ENCODE measurements around the gene MKRN1.
"Not testable (repeated sequence)": the region's sequence is repeated elsewhere in the genome, so short reads cannot be mapped to it uniquely, and the experiment has no call there.

The MKRN1 gene

DNA sequence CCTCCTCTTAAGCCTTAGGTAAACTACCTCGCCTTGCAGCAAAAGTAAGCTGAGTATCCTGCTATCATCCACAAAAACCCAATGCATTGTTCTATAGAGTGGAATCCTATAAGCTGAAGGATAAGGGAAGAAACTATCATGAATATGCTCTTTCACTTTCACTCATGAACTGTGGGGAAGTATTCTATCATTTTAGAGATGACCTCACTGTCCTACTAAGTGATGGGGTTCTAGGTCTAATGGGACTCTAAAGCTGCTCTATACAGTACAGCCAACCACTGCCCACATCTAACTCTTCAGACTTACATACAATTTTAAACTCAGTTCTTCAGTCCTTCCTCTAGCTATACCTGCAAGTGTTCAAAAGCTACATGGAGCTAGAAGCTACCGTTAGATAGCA lies 16.2 kb downstream of the MKRN1 start:
- no peak for DNase-seq (ENCODE audit: low read depth)
- TF ChIP-seq, protein P1, sequence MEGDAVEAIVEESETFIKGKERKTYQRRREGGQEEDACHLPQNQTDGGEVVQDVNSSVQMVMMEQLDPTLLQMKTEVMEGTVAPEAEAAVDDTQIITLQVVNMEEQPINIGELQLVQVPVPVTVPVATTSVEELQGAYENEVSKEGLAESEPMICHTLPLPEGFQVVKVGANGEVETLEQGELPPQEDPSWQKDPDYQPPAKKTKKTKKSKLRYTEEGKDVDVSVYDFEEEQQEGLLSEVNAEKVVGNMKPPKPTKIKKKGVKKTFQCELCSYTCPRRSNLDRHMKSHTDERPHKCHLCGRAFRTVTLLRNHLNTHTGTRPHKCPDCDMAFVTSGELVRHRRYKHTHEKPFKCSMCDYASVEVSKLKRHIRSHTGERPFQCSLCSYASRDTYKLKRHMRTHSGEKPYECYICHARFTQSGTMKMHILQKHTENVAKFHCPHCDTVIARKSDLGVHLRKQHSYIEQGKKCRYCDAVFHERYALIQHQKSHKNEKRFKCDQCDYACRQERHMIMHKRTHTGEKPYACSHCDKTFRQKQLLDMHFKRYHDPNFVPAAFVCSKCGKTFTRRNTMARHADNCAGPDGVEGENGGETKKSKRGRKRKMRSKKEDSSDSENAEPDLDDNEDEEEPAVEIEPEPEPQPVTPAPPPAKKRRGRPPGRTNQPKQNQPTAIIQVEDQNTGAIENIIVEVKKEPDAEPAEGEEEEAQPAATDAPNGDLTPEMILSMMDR (conservative IDR thresholded peaks at IDR 0.05; ENCODE audit: control insufficient read depth, insufficient read depth, low read depth, low read length) = no peak
- H3K4me3 ChIP-seq (ENCODE audit: control insufficient read depth, low read depth, low read length) = no peak overlapping the region

DNA sequence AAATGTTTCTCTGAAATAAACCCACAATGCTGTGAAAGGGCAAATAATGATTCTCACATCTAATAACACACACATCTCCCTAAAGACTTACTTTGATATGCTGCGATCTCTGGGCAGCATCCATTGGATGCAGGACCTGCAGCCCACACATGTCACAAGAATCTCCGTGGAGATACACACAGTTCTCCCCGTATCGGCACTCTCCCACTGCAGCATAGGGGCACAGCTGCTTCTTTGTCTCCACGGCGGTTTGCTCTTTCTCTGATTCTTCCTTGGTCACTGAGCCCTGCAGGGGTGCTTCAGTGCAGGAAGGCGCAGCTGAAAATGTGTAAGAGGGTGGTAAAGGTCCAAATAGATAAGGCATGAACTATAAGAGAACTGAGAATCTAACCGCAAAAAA lies 20.4 kb downstream of the MKRN1 start:
- no peak for DNase-seq (ENCODE audit: low read depth)
- TF ChIP-seq, protein P1 (conservative IDR thresholded peaks at IDR 0.05; ENCODE audit: control insufficient read depth, insufficient read depth, low read depth, low read length) = no peak

DNA sequence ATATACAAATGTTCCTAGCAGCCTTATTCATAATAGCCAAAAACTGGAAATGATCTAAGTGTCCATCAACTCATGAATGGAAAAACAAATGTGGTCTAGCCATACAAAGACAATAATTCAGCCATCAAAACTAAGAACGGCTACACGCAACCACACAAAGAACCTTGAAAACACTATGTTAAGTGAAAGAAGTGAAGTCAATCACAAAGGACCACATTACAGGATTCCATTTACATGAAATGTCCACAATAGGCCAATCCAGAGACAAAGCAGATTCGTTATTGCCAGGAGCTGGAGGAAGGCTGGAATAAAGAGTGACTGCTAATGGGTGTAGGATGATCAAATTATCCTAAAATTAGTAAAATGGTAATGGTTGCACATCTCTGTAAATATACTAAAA lies 21.1 kb downstream of the MKRN1 start:
- TF ChIP-seq, protein P1 (conservative IDR thresholded peaks at IDR 0.05; ENCODE audit: control insufficient read depth, insufficient read depth, low read depth, low read length) = no peak
- DNase-seq (ENCODE audit: low read depth) = no peak
- H3K4me3 ChIP-seq (ENCODE audit: control insufficient read depth, low read depth, low read length) = no peak overlapping the region

More for the DNA sequence above, 20.4 kb downstream of the MKRN1 start:
- H3K4me3 ChIP-seq (ENCODE audit: control insufficient read depth, low read depth, low read length) = no peak overlapping the region

DNA sequence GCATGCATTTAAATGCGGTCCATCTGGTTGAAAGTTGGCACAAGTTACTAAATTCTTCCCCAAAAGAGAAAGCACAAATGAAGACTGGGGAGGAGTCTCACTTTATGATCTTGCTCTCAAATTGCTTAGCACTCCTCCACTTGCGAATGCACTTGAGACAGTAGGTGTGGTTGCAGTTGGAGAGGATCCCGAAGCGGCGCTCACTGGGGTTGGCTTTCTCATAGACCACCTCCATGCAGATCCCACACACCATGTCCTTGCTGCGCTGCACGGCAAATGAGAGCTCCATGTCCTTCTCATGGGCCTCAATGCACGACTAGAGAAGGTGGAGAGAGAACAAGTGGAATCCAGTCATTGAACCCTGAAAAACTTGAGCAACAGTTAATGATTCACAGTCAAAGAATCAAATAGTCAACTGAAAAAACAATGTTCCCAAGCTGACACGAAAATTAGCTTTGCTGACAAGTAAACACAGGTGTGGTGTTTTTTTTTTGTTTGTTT lies 22.7 kb downstream of the MKRN1 start:
- TF ChIP-seq, protein P1 (conservative IDR thresholded peaks at IDR 0.05; ENCODE audit: control insufficient read depth, insufficient read depth, low read depth, low read length) = no peak
- no peak for DNase-seq (ENCODE audit: low read depth)
- H3K4me3 ChIP-seq (ENCODE audit: control insufficient read depth, low read depth, low read length) = no peak overlapping the region

DNA sequence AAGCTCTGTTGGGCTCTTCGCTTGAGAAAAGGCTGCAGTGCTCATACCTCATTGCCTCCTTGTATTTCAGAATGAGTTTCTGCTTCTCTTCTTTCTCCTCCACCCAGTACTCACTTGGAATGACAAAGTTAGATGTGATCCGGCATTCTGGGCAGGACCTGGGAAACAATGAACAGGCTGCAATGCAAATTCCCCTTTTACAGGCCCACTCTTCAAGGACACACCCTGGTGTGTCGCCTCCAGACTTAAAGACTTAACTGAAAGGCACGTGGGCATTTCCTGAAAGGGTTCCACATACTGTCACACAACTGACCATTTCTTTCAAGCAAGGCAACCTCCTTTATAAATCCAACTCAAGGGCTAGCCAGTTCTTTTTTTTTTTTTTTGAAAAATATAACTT lies 23.6 kb downstream of the MKRN1 start:
- no peak overlapping the region for H3K4me3 ChIP-seq (ENCODE audit: control insufficient read depth, low read depth, low read length)
- TF ChIP-seq, protein P1 (conservative IDR thresholded peaks at IDR 0.05; ENCODE audit: control insufficient read depth, insufficient read depth, low read depth, low read length) = no peak
- DNase-seq (ENCODE audit: low read depth) = no peak

DNA sequence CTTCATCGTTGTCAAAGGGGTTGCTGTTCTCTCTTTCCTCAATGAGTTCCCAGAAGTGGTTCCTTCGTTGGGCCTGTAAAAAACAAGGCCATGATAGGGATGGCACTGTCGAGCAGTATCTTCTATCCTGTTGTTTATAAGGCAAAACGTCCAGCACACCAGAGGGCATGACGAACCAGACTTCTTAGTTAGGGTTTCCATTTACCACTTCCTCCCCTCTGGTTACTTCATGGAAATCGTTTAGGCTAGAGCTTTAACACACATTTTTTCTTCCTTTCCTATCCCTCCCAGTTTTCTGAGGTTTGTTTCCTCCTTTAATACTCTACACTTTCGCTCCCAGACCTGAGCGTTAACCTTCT lies 24.7 kb downstream of the MKRN1 start:
- no peak for DNase-seq (ENCODE audit: low read depth)
- TF ChIP-seq, protein P1 (conservative IDR thresholded peaks at IDR 0.05; ENCODE audit: control insufficient read depth, insufficient read depth, low read depth, low read length) = no peak

DNA sequence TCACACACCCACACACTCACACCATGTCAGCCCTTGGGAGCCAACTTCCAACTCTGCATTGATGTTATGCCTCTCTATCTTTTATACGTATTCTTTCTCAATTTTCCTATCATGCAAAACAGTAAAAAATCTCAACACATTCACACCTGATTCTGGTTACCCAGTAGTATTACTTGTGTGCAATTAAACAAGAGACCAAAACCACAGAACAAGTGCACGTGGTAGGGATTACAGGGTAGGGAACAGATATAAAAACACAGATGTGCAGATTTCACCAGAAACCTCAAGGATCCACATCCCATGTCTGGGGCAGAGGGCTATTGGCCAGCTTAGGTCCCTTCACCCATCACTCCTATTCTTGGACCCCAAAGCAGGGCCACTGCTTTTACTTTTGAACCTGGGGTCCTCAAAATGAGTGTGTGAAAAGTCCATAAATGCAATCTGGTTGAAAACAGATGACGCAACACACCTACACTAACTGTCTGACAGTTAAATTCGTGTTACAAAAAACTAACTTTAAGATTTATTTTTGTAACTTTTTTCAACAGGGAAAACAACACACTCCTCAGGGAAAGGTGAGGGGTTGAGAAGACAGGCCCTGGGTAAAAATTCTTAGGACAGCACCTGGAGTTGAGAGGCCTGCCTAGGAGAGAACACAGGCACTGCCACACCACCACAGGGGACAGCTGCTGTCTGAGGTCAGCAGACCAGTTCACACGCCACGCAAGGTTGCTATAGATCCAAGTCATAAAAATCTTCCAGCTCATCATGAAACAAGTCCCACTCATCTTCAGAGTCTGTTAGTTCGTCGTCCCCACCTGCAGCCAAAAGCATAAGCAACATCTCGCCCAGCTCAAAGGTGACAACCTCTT lies 25.3 kb downstream of the MKRN1 start:
- not testable (repeated sequence) for H3K4me3 ChIP-seq (ENCODE audit: control insufficient read depth, low read depth, low read length); DNase-seq (ENCODE audit: low read depth)

More for the DNA sequence above, 24.7 kb downstream of the MKRN1 start:
- no peak overlapping the region for H3K4me3 ChIP-seq (ENCODE audit: control insufficient read depth, low read depth, low read length)
